Measurements from ENCODE around the gene TNFRSF4.

- no peak for TF ChIP-seq POLR2A (IDR thresholded peaks at IDR 0.05)
- TF ChIP-seq, protein P1, sequence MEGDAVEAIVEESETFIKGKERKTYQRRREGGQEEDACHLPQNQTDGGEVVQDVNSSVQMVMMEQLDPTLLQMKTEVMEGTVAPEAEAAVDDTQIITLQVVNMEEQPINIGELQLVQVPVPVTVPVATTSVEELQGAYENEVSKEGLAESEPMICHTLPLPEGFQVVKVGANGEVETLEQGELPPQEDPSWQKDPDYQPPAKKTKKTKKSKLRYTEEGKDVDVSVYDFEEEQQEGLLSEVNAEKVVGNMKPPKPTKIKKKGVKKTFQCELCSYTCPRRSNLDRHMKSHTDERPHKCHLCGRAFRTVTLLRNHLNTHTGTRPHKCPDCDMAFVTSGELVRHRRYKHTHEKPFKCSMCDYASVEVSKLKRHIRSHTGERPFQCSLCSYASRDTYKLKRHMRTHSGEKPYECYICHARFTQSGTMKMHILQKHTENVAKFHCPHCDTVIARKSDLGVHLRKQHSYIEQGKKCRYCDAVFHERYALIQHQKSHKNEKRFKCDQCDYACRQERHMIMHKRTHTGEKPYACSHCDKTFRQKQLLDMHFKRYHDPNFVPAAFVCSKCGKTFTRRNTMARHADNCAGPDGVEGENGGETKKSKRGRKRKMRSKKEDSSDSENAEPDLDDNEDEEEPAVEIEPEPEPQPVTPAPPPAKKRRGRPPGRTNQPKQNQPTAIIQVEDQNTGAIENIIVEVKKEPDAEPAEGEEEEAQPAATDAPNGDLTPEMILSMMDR (IDR thresholded peaks at IDR 0.05): no peak
- TF ChIP-seq POLR2AphosphoS5 (IDR thresholded peaks at IDR 0.05): peak in 1 of 3 donors; percentile 24
- no peak for TF ChIP-seq EP300 (IDR thresholded peaks at IDR 0.05)
Observed at GRCh38 chr1:1165900-1166421, 48.0 kb downstream of the TNFRSF4 start.
